NK-92 (cell line): ENCODE results near the gene LRP1B.

Experiments used
- DNase-seq: peaks from one replicate; lab custom pipeline; 2025; ENCODE audit not compliant: unreplicated experiment; lab: John Stamatoyannopoulos, UW

LRP1B gene

GRCh38 chr2:142131010-142131669 lies at the start of gene LRP1B:
Gene LRP1B (minus strand): TSS chr2:142131016. CDS start chr2:142130729, 287 bp downstream.
- DNase-seq: no peak

- no peak for DNase-seq
Measured at GRCh38 chr2:142179686-142180085, 48.9 kb upstream of the LRP1B start.

- no peak for DNase-seq
Measured at GRCh38 chr2:142178604-142179003, 47.8 kb upstream of the LRP1B start.

- no peak for DNase-seq
Measured at GRCh38 chr2:142176941-142177340, 46.1 kb upstream of the LRP1B start.

- no peak for DNase-seq
Measured at GRCh38 chr2:142175813-142176338, 45.1 kb upstream of the LRP1B start.

GRCh38 chr2:142174176-142174575 lies 43.4 kb upstream of the LRP1B start:
- no peak for DNase-seq

- no peak for DNase-seq
Measured at GRCh38 chr2:142170847-142171246, 40.0 kb upstream of the LRP1B start.

- no peak for DNase-seq
Measured at GRCh38 chr2:142165790-142166189, 35.0 kb upstream of the LRP1B start.

GRCh38 chr2:142153601-142154000 lies 22.8 kb upstream of the LRP1B start:
- no peak for DNase-seq

GRCh38 chr2:142150453-142150852 lies 19.6 kb upstream of the LRP1B start:
- no peak for DNase-seq

GRCh38 chr2:142144547-142144946 lies 13.7 kb upstream of the LRP1B start:
- DNase-seq: no peak

- DNase-seq: no peak
Measured at GRCh38 chr2:142142595-142142994, 11.8 kb upstream of the LRP1B start.

- no peak for DNase-seq
Measured at GRCh38 chr2:142140434-142140845, 9.6 kb upstream of the LRP1B start.

- DNase-seq: no peak
Measured at GRCh38 chr2:142139384-142139783, 8.6 kb upstream of the LRP1B start.

GRCh38 chr2:142136571-142136970 lies 5.8 kb upstream of the LRP1B start:
- no peak for DNase-seq

GRCh38 chr2:142134911-142135310 lies 4.1 kb upstream of the LRP1B start:
- DNase-seq: no peak

- DNase-seq: no peak
Measured at GRCh38 chr2:142130111-142131009, 456 bp downstream of the LRP1B start.

GRCh38 chr2:142128105-142128504 lies 2.7 kb downstream of the LRP1B start:
- no peak for DNase-seq

GRCh38 chr2:142127248-142127647 lies 3.6 kb downstream of the LRP1B start:
- DNase-seq: no peak

GRCh38 chr2:142124706-142125105 lies 6.1 kb downstream of the LRP1B start:
- DNase-seq: no peak

GRCh38 chr2:142119347-142119746 lies 11.5 kb downstream of the LRP1B start:
- no peak for DNase-seq

GRCh38 chr2:142112757-142113221 lies 18.0 kb downstream of the LRP1B start:
- DNase-seq: no peak
